ENCODE measurements around the gene NES. TPM values are rescaled to one million over a fixed set of nuclear protein-coding genes. Genes with fewer than 3 reads are reported as not detected.

Gene NES
- total RNA-seq, 1 experiment from 2014 or later = 8.4 TPM

DNA sequence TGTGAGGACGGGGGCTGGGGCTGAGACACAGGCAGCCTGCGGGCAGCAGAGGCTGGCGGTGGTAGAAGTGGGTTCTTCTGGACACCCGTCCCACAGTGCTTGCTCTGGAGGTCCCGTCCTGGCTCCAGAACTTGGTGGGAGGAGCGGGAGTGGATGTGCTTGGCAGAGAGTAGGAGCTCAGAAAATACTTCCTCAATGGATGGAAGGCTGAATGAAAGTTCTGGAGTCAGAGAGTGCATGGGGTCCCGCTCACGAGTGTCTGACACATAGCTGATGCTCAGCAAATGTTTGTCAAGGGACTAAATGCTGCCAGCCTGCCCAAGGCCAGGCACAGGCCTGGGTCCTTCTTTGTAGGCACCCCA, 13.4 kb upstream of the NES start (continued):
- TF ChIP-seq, protein P1, sequence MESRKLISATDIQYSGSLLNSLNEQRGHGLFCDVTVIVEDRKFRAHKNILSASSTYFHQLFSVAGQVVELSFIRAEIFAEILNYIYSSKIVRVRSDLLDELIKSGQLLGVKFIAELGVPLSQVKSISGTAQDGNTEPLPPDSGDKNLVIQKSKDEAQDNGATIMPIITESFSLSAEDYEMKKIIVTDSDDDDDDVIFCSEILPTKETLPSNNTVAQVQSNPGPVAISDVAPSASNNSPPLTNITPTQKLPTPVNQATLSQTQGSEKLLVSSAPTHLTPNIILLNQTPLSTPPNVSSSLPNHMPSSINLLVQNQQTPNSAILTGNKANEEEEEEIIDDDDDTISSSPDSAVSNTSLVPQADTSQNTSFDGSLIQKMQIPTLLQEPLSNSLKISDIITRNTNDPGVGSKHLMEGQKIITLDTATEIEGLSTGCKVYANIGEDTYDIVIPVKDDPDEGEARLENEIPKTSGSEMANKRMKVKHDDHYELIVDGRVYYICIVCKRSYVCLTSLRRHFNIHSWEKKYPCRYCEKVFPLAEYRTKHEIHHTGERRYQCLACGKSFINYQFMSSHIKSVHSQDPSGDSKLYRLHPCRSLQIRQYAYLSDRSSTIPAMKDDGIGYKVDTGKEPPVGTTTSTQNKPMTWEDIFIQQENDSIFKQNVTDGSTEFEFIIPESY (IDR thresholded peaks at IDR 0.05; ENCODE audit: extremely low read depth, insufficient replicate concordance, low read length) = no peak
- no peak for TF ChIP-seq SRF (IDR thresholded peaks at IDR 0.05; ENCODE audit: low read depth)

DNA sequence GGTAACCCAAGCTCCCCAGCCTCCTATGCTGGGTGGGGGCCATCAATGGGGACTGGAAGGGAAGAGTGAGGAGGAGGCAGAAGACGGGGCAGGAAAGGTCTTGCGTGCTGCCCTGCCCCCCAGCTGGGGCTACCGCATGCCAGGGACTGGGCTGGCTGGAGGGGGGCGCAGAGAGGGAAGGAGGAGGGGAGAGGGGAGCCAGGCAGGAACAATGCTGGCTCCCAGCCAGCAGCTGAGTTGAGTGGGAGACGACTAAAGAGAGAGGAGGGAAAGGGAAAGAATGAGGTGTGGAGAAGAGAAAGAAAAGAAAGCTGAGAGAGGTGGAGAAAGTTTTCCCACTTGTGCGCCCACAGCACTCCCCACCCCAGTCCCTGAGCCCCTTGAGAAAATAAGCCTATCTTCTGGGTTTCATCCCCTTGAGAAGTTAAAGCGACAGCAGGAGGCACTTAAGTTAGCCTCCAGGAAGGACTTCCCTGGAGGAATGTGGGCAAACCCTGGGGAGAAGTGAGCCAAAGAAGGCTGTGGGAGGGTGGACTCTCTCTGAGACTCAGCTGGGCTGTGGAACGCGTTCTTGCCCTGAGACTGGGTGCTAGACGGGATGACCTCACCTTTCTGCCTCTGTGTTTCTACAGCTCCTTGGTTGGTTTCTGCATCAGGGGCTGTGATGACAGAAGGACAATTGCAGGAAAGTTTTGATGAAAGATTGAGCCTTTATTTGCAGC, 12.9 kb upstream of the NES start:
- H3K4me3 ChIP-seq (replicated peaks in 1 of 2; ENCODE audit: low read depth in 1 of 2, low read length in 2 of 2) = peak overlapping the region; percentile 41 to 55; a peak in 3 of 4 replicates

More for the DNA sequence above, 12.9 kb upstream of the NES start:
- H3K79me2 ChIP-seq (ENCODE audit: insufficient read depth, low read length) = no peaks in the 10 kb centered on the region
- TF ChIP-seq CEBPB (IDR thresholded peaks at IDR 0.05; ENCODE audit: low read depth) = no peak
- no peak for TF ChIP-seq YY1 (IDR thresholded peaks at IDR 0.05; ENCODE audit: extremely low read depth, insufficient replicate concordance, low read depth, low read length)
- TF ChIP-seq SP1 (IDR thresholded peaks at IDR 0.05; ENCODE audit: low read depth) = no peak
- TF ChIP-seq ZFX (IDR thresholded peaks at IDR 0.05) = no peak
- TF ChIP-seq FOSL1 (IDR thresholded peaks at IDR 0.05; ENCODE audit: low read depth) = no peak
- TF ChIP-seq POLR2A (IDR thresholded peaks at IDR 0.05; ENCODE audit: borderline replicate concordance, extremely low read depth, insufficient read depth, insufficient read length) = no peak
- no peak for TF ChIP-seq ELF1 (IDR thresholded peaks at IDR 0.05; ENCODE audit: borderline replicate concordance, low read depth)
- TF ChIP-seq TCF7L2 (IDR thresholded peaks at IDR 0.05; ENCODE audit: borderline replicate concordance, extremely low read depth, insufficient read depth, insufficient read length) = no peak
- TF ChIP-seq, protein P1 (IDR thresholded peaks at IDR 0.05; ENCODE audit: extremely low read depth, insufficient replicate concordance, low read length) = no peak
- TF ChIP-seq SIN3A (IDR thresholded peaks at IDR 0.05; ENCODE audit: low read depth) = no peak
- TF ChIP-seq, protein P2, sequence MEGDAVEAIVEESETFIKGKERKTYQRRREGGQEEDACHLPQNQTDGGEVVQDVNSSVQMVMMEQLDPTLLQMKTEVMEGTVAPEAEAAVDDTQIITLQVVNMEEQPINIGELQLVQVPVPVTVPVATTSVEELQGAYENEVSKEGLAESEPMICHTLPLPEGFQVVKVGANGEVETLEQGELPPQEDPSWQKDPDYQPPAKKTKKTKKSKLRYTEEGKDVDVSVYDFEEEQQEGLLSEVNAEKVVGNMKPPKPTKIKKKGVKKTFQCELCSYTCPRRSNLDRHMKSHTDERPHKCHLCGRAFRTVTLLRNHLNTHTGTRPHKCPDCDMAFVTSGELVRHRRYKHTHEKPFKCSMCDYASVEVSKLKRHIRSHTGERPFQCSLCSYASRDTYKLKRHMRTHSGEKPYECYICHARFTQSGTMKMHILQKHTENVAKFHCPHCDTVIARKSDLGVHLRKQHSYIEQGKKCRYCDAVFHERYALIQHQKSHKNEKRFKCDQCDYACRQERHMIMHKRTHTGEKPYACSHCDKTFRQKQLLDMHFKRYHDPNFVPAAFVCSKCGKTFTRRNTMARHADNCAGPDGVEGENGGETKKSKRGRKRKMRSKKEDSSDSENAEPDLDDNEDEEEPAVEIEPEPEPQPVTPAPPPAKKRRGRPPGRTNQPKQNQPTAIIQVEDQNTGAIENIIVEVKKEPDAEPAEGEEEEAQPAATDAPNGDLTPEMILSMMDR (IDR thresholded peaks at IDR 0.05 in 2 of 3, conservative IDR thresholded peaks at IDR 0.05 in 1 of 3; ENCODE audit: borderline replicate concordance in 1 of 3, insufficient read depth in 1 of 3, low read depth in 2 of 3, low read length in 2 of 3) = no peak
- no peak for TF ChIP-seq SRF (IDR thresholded peaks at IDR 0.05; ENCODE audit: low read depth)
- TF ChIP-seq, protein P3, sequence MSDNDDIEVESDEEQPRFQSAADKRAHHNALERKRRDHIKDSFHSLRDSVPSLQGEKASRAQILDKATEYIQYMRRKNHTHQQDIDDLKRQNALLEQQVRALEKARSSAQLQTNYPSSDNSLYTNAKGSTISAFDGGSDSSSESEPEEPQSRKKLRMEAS (IDR thresholded peaks at IDR 0.05) = no peak
- no peak for TF ChIP-seq POLR2AphosphoS5 (IDR thresholded peaks at IDR 0.05; ENCODE audit: low read depth, low read length)
- no peak for TF ChIP-seq CBX3 (IDR thresholded peaks at IDR 0.05; ENCODE audit: low read depth)
- peak overlapping the region; percentile 84 for H3K4me2 ChIP-seq (ENCODE audit: low read length)
- ATAC-seq (no peak), DNase-seq (ENCODE audit: low read depth, low spot score) (no peak)
- intact Hi-C loops (cut with micrococcal nuclease) = loop anchor here (1.0 to 5.0 kb wide), 6 partner anchors 16 to 237 kb away; partner anchors contain the start of genes NTRK1 and PRCC
- no peaks in the 10 kb centered on the region for H3K36me3 ChIP-seq (ENCODE audit: control insufficient read depth in 1 of 2, insufficient read depth in 2 of 2, low read length in 2 of 2)
- no peak overlapping the region for H2AFZ ChIP-seq (ENCODE audit: low read depth, low read length, poor library complexity, severe bottlenecking)
- no peaks in the 10 kb centered on the region for H3K9me2 ChIP-seq (ENCODE audit: insufficient read depth)
- BruUV-seq (replicated peaks) = no TSS peak
- peak overlapping the region; percentile 72; the same call in 1 of the 2 replicates for H3K27ac ChIP-seq (ENCODE audit: low read depth, low read length)
- RAD21 ChIA-PET (ENCODE audit: low non-redundant PET in 1 of 2, low total read pairs in 2 of 2, uncharacterized antibody in 2 of 2, unreplicated experiment in 2 of 2) = interaction anchor here (0.6 to 4.0 kb wide), 22 partner anchors 14 to 238 kb away, joined by 3 to 67 read pairs (median 5); partner anchors contain the start of genes CRABP2 (in 2 of the 2), ISG20L2 (in 2 of the 2), METTL25B (in 2 of the 2) and NTRK1 (in 2 of the 2)
- CTCF ChIA-PET = interaction anchor here (0.5 to 10.0 kb wide), 35 partner anchors 9 to 320 kb away, joined by 3 to 508 read pairs (median 5); partner anchors contain the start of genes CRABP2, INSRR, ISG20L2 and METTL25B
- H3K9ac ChIP-seq (ENCODE audit: low read length) = peak overlapping the region; percentile 24; the same call in 1 of the 2 replicates
- H3K4me1 ChIP-seq (ENCODE audit: control insufficient read depth in 1 of 2, insufficient read depth in 2 of 2, low read length in 2 of 2) = peaks cover 67 to 87% of the 10 kb centered on the region in 2 experiments
- no peaks in the 10 kb centered on the region for H4K20me1 ChIP-seq (ENCODE audit: insufficient read depth)
- H3K9me3 ChIP-seq (ENCODE audit: control insufficient read depth in 1 of 2, insufficient read depth in 1 of 2, low read depth in 1 of 2, low read length in 2 of 2) = no peaks in the 10 kb centered on the region
- POLR2A ChIA-PET = interaction anchor here (0.9 to 5.0 kb wide), 12 partner anchors 9 to 200 kb away, joined by 3 to 87 read pairs (median 4); partner anchors contain the start of genes CRABP2, ISG20L2, METTL25B and MRPL24
- no peaks in the 10 kb centered on the region for H3K27me3 ChIP-seq (ENCODE audit: insufficient read depth, low read length)
